HEK293 (cell line): Measurements from ENCODE around the gene MTR.

Source experiments
- BCL11A ChIP-seq: fragments of 450-650 bp; formaldehyde crosslinking; IDR thresholded peaks from 2 replicates; pipeline ENCODE4 v1.5.1; 2016; ENCODE audit warnings: low read depth, missing biosample characterization, missing genetic modification characterization
- KLF10 ChIP-seq: fragments of 450-650 bp; IDR thresholded peaks from 2 replicates; pipeline ENCODE4 v1.5.1; 2018; ENCODE audit warnings: missing biosample characterization, mild to moderate bottlenecking, missing genetic modification characterization
- KLF8 ChIP-seq: fragments of 450-650 bp; formaldehyde crosslinking; IDR thresholded peaks from 2 replicates; pipeline ENCODE4 v1.5.1; 2016; ENCODE audit warnings: missing biosample characterization, missing genetic modification characterization
- RBAK ChIP-seq: fragments of 450-650 bp; formaldehyde crosslinking; IDR thresholded peaks from 2 replicates; pipeline ENCODE4 v1.5.1; 2016; ENCODE audit warnings: missing biosample characterization, missing genetic modification characterization
- REPIN1 ChIP-seq: fragments of 450-650 bp; formaldehyde crosslinking; IDR thresholded peaks from 2 replicates; pipeline ENCODE4 v1.5.1; 2017; ENCODE audit warnings: missing biosample characterization, missing genetic modification characterization, low read depth
- SP7 ChIP-seq: fragments of 450-650 bp; formaldehyde crosslinking; IDR thresholded peaks from 2 replicates; pipeline ENCODE4 v1.5.1; 2016; ENCODE audit warnings: missing biosample characterization, missing genetic modification characterization
- WT1 ChIP-seq: fragments of 450-650 bp; formaldehyde crosslinking; IDR thresholded peaks from 2 replicates; pipeline ENCODE4 v1.5.1; 2016; ENCODE audit warnings: missing biosample characterization, missing genetic modification characterization
- ZBTB20 ChIP-seq: fragments of 450-650 bp; formaldehyde crosslinking; IDR thresholded peaks from 2 replicates; pipeline ENCODE4 v1.5.1; 2016; ENCODE audit warnings: missing biosample characterization, missing genetic modification characterization
- ZBTB48 ChIP-seq: fragments of 450-650 bp; formaldehyde crosslinking; IDR thresholded peaks from 2 replicates; pipeline ENCODE4 v1.5.1; 2016; ENCODE audit warnings: missing biosample characterization, missing genetic modification characterization
- ZBTB8A ChIP-seq: fragments of 450-650 bp; formaldehyde crosslinking; IDR thresholded peaks from 2 replicates; pipeline ENCODE4 v1.5.1; 2016; ENCODE audit warnings: missing biosample characterization, missing genetic modification characterization
- ZFP3 ChIP-seq: fragments of 450-650 bp; formaldehyde crosslinking; IDR thresholded peaks from 2 replicates; pipeline ENCODE4 v1.5.1; 2016; ENCODE audit warnings: low read depth, missing biosample characterization, missing genetic modification characterization
- ZFP41 ChIP-seq: fragments of 450-650 bp; formaldehyde crosslinking; IDR thresholded peaks from 2 replicates; pipeline ENCODE4 v1.5.1; 2016; ENCODE audit warnings: missing biosample characterization, missing genetic modification characterization, borderline replicate concordance
- ZNF10 ChIP-seq: fragments of 450-650 bp; formaldehyde crosslinking; IDR thresholded peaks from 2 replicates; pipeline ENCODE4 v1.5.1; 2017; ENCODE audit warnings: missing biosample characterization, missing genetic modification characterization
- ZNF132 ChIP-seq: fragments of 450-650 bp; formaldehyde crosslinking; IDR thresholded peaks from 2 replicates; pipeline ENCODE4 v1.5.1; 2017; ENCODE audit warnings: missing biosample characterization, missing genetic modification characterization, borderline replicate concordance
- ZNF138 ChIP-seq: fragments of 450-650 bp; formaldehyde crosslinking; IDR thresholded peaks from 2 replicates; pipeline ENCODE4 v1.5.1; 2016; ENCODE audit warnings: missing biosample characterization, missing genetic modification characterization, borderline replicate concordance
- ZNF175 ChIP-seq: fragments of 450-650 bp; formaldehyde crosslinking; IDR thresholded peaks from 2 replicates; pipeline ENCODE4 v1.5.1; 2016; ENCODE audit warnings: missing biosample characterization, missing genetic modification characterization
- ZNF211 ChIP-seq: fragments of 450-650 bp; formaldehyde crosslinking; IDR thresholded peaks from 2 replicates; pipeline ENCODE4 v1.5.1; 2016; ENCODE audit warnings: low read depth, missing biosample characterization, missing genetic modification characterization
- ZNF221 ChIP-seq: fragments of 450-650 bp; formaldehyde crosslinking; IDR thresholded peaks from 2 replicates; pipeline ENCODE4 v1.5.1; 2017; ENCODE audit warnings: missing biosample characterization, missing genetic modification characterization, borderline replicate concordance
- ZNF292 ChIP-seq: fragments of 450-650 bp; formaldehyde crosslinking; IDR thresholded peaks from 2 replicates; pipeline ENCODE4 v1.5.1; 2016; ENCODE audit warnings: low read depth, missing biosample characterization, missing genetic modification characterization, borderline replicate concordance
- ZNF311 ChIP-seq: fragments of 450-650 bp; formaldehyde crosslinking; IDR thresholded peaks from 2 replicates; pipeline ENCODE4 v1.5.1; 2017; ENCODE audit warnings: missing biosample characterization, missing genetic modification characterization, borderline replicate concordance
- ZNF350 ChIP-seq: fragments of 450-650 bp; formaldehyde crosslinking; IDR thresholded peaks from 2 replicates; pipeline ENCODE4 v1.5.0; 2017; ENCODE audit warnings: missing biosample characterization, mild to moderate bottlenecking, missing genetic modification characterization
- ZNF391 ChIP-seq: fragments of 450-650 bp; formaldehyde crosslinking; IDR thresholded peaks from 2 replicates; pipeline ENCODE4 v1.5.1; 2016; ENCODE audit warnings: low read depth, missing biosample characterization, missing genetic modification characterization, borderline replicate concordance
- ZNF48 ChIP-seq: fragments of 450-650 bp; formaldehyde crosslinking; IDR thresholded peaks from 2 replicates; pipeline ENCODE4 v1.5.1; 2016; ENCODE audit warnings: missing biosample characterization, missing genetic modification characterization
- ZNF521 ChIP-seq: fragments of 450-650 bp; formaldehyde crosslinking; IDR thresholded peaks from 2 replicates; pipeline ENCODE4 v1.5.1; 2017; ENCODE audit warnings: missing biosample characterization, mild to moderate bottlenecking, missing genetic modification characterization
- ZNF621 ChIP-seq: fragments of 450-650 bp; formaldehyde crosslinking; IDR thresholded peaks from 2 replicates; pipeline ENCODE4 v1.5.1; 2017; ENCODE audit warnings: missing biosample characterization, missing genetic modification characterization
- ZNF837 ChIP-seq: fragments of 450-650 bp; formaldehyde crosslinking; IDR thresholded peaks from 2 replicates; pipeline ENCODE4 v1.5.1; 2016; ENCODE audit warnings: missing biosample characterization, missing genetic modification characterization
- TF ChIP-seq, protein P1 (sequence below): fragments of 450-650 bp; formaldehyde crosslinking; IDR thresholded peaks from 2 replicates; pipeline ENCODE4 v1.5.1; 2016; ENCODE audit warnings: missing biosample characterization, missing genetic modification characterization
- TF ChIP-seq, protein P2 (sequence below): fragments of 450-650 bp; IDR thresholded peaks from 2 replicates; pipeline ENCODE4 v1.5.1; 2018; ENCODE audit warnings: missing biosample characterization, missing genetic modification characterization
- TF ChIP-seq, protein P3 (sequence below): fragments of 450-650 bp; formaldehyde crosslinking; IDR thresholded peaks from 2 replicates; pipeline ENCODE4 v1.5.1; 2016; ENCODE audit warnings: missing biosample characterization, missing genetic modification characterization, borderline replicate concordance
- TF ChIP-seq, protein P4 (sequence below): fragments of 450-650 bp; formaldehyde crosslinking; IDR thresholded peaks from 2 replicates; pipeline ENCODE4 v1.5.1; 2016; ENCODE audit warnings: missing biosample characterization, missing genetic modification characterization
- TF ChIP-seq, protein P5 (sequence below): fragments of 450-650 bp; formaldehyde crosslinking; conservative IDR thresholded peaks from 2 replicates; pipeline ENCODE4 v1.5.1; 2016; ENCODE audit warnings: low read depth, missing biosample characterization, missing genetic modification characterization

MTR gene

DNA sequence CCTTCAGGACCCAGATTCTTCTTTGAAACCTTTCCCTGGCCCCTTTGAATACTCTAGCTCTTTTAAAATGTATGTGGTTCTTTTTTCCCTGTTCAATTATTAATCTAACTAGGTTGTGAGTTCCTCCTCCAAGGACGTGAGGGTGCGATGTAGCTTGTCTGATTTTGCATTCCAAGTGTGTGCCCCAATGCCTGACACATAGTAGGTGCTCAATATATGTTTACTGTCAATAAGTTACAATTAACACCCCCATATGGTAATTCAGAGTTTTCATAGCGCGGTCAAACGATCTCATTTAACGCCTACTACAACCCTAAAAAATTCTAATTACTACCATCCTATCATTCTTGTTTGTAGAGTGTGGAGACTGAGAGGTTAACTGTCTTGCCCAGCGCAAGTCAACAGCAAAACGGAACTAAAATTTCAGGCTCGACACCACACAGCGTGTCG, 482 bp upstream of the MTR start (continued):
- TF ChIP-seq KLF8 (tag by site-specific recombination) (no peak), RBAK (tag by site-specific recombination) (no peak), ZFP41 (tag by site-specific recombination) (no peak), ZNF221 (tag by site-specific recombination) (no peak), ZBTB20 (no peak), ZNF211 (tag by site-specific recombination) (no peak), ZNF621 (tag by site-specific recombination) (no peak), ZNF48 (tag by site-specific recombination) (no peak), ZNF138 (tag by site-specific recombination) (no peak), ZFP3 (tag by site-specific recombination) (no peak), ZNF132 (tag by site-specific recombination) (no peak), ZBTB8A (tag by site-specific recombination) (peak; percentile 64; the same call in 1 of the 2 replicates), ZNF350 (no peak), ZNF837 (tag by site-specific recombination) (no peak), ZNF292 (no peak), ZNF521 (no peak), ZNF10 (tag by site-specific recombination) (no peak), KLF10 (tag by site-specific recombination) (0 out of 2 replicates have a peak, but pooled peaks have one; percentile 32), ZBTB48 (tag by site-specific recombination) (no peak), ZNF391 (tag by site-specific recombination) (no peak), REPIN1 (tag by site-specific recombination) (peak; percentile 77), WT1 (tag by site-specific recombination) (no peak), ZNF311 (tag by site-specific recombination) (no peak), ZNF175 (tag by site-specific recombination) (no peak), BCL11A (tag by site-specific recombination) (no peak), SP7 (tag by site-specific recombination) (no peak; the same call in none of the 2 replicates)
- TF ChIP-seq, protein P1, sequence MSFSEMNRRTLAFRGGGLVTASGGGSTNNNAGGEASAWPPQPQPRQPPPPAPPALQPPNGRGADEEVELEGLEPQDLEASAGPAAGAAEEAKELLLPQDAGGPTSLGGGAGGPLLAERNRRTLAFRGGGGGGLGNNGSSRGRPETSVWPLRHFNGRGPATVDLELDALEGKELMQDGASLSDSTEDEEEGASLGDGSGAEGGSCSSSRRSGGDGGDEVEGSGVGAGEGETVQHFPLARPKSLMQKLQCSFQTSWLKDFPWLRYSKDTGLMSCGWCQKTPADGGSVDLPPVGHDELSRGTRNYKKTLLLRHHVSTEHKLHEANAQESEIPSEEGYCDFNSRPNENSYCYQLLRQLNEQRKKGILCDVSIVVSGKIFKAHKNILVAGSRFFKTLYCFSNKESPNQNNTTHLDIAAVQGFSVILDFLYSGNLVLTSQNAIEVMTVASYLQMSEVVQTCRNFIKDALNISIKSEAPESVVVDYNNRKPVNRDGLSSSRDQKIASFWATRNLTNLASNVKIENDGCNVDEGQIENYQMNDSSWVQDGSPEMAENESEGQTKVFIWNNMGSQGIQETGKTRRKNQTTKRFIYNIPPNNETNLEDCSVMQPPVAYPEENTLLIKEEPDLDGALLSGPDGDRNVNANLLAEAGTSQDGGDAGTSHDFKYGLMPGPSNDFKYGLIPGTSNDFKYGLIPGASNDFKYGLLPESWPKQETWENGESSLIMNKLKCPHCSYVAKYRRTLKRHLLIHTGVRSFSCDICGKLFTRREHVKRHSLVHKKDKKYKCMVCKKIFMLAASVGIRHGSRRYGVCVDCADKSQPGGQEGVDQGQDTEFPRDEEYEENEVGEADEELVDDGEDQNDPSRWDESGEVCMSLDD (tag by site-specific recombination), result 0 out of 2 replicates have a peak, but pooled peaks have one; percentile 15
- TF ChIP-seq, protein P2, sequence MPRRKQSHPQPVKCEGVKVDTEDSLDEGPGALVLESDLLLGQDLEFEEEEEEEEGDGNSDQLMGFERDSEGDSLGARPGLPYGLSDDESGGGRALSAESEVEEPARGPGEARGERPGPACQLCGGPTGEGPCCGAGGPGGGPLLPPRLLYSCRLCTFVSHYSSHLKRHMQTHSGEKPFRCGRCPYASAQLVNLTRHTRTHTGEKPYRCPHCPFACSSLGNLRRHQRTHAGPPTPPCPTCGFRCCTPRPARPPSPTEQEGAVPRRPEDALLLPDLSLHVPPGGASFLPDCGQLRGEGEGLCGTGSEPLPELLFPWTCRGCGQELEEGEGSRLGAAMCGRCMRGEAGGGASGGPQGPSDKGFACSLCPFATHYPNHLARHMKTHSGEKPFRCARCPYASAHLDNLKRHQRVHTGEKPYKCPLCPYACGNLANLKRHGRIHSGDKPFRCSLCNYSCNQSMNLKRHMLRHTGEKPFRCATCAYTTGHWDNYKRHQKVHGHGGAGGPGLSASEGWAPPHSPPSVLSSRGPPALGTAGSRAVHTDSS (tag by site-specific recombination), result peak; percentile 29; the same call in 1 of the 2 replicates
- TF ChIP-seq, protein P3, sequence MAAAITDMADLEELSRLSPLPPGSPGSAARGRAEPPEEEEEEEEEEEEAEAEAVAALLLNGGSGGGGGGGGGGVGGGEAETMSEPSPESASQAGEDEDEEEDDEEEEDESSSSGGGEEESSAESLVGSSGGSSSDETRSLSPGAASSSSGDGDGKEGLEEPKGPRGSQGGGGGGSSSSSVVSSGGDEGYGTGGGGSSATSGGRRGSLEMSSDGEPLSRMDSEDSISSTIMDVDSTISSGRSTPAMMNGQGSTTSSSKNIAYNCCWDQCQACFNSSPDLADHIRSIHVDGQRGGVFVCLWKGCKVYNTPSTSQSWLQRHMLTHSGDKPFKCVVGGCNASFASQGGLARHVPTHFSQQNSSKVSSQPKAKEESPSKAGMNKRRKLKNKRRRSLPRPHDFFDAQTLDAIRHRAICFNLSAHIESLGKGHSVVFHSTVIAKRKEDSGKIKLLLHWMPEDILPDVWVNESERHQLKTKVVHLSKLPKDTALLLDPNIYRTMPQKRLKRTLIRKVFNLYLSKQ (tag by site-specific recombination), result no peak
- TF ChIP-seq, protein P4, sequence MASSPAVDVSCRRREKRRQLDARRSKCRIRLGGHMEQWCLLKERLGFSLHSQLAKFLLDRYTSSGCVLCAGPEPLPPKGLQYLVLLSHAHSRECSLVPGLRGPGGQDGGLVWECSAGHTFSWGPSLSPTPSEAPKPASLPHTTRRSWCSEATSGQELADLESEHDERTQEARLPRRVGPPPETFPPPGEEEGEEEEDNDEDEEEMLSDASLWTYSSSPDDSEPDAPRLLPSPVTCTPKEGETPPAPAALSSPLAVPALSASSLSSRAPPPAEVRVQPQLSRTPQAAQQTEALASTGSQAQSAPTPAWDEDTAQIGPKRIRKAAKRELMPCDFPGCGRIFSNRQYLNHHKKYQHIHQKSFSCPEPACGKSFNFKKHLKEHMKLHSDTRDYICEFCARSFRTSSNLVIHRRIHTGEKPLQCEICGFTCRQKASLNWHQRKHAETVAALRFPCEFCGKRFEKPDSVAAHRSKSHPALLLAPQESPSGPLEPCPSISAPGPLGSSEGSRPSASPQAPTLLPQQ (tag by site-specific recombination), result peak; percentile 58; the same call in 1 of the 2 replicates
- TF ChIP-seq, protein P5, sequence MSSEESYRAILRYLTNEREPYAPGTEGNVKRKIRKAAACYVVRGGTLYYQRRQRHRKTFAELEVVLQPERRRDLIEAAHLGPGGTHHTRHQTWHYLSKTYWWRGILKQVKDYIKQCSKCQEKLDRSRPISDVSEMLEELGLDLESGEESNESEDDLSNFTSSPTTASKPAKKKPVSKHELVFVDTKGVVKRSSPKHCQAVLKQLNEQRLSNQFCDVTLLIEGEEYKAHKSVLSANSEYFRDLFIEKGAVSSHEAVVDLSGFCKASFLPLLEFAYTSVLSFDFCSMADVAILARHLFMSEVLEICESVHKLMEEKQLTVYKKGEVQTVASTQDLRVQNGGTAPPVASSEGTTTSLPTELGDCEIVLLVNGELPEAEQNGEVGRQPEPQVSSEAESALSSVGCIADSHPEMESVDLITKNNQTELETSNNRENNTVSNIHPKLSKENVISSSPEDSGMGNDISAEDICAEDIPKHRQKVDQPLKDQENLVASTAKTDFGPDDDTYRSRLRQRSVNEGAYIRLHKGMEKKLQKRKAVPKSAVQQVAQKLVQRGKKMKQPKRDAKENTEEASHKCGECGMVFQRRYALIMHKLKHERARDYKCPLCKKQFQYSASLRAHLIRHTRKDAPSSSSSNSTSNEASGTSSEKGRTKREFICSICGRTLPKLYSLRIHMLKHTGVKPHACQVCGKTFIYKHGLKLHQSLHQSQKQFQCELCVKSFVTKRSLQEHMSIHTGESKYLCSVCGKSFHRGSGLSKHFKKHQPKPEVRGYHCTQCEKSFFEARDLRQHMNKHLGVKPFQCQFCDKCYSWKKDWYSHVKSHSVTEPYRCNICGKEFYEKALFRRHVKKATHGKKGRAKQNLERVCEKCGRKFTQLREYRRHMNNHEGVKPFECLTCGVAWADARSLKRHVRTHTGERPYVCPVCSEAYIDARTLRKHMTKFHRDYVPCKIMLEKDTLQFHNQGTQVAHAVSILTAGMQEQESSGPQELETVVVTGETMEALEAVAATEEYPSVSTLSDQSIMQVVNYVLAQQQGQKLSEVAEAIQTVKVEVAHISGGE, result no peak; the same call in 1 of the 2 replicates
